ENCODE results near the gene TMC2. TPM values are rescaled to one million over a fixed set of nuclear protein-coding genes. Genes with fewer than 3 reads are reported as not detected.

Gene TMC2
- total and polyA plus RNA-seq, 3 donors from 2014 or later: 0.56 to 0.63 (median 0.59) TPM

GRCh38 chr20:2617099-2617714 is 80.8 kb downstream of the TMC2 start:
- no peak overlapping the region for H3K27ac ChIP-seq
- no peak overlapping the region for H3K4me3 ChIP-seq
- H3K9me3 ChIP-seq: no peaks in the 10 kb centered on the region
- intact Hi-C loops (cut with DNase I; ENCODE audit: low total_unique reads): no loop called here
- no peaks in the 10 kb centered on the region for H3K4me1 ChIP-seq
- WGBS, 2 donors: 78 to 92% methylated on average over 16 of the region's 16 CpGs
- no peak for DNase-seq
- no peaks in the 10 kb centered on the region for H3K36me3 ChIP-seq (ENCODE audit: low read depth, missing control alignments)
- TF ChIP-seq CTCF (IDR thresholded peaks at IDR 0.05) (no peak), POLR2A (IDR thresholded peaks at IDR 0.05) (no peak)
- no peaks in the 10 kb centered on the region for H3K27me3 ChIP-seq

GRCh38 chr20:2618815-2619214 is 82.4 kb downstream of the TMC2 start:
- no peak for DNase-seq
- Histone ChIP-seq H3K27ac (no peak overlapping the region), H3K36me3 (ENCODE audit: low read depth, missing control alignments) (no peaks in the 10 kb centered on the region), H3K4me1 (no peaks in the 10 kb centered on the region), H3K9me3 (no peaks in the 10 kb centered on the region), H3K4me3 (no peak overlapping the region), H3K27me3 (no peaks in the 10 kb centered on the region)
- TF ChIP-seq CTCF (IDR thresholded peaks at IDR 0.05) (no peak), POLR2A (IDR thresholded peaks at IDR 0.05) (no peak)
- intact Hi-C loops (cut with DNase I; ENCODE audit: low total_unique reads): no loop called here
- WGBS, 2 donors: 80 to 81% methylated on average over 6 of the region's 6 CpGs

- H3K4me3 ChIP-seq: no peak overlapping the region
- H3K27me3 ChIP-seq: no peaks in the 10 kb centered on the region
- intact Hi-C loops (cut with DNase I; ENCODE audit: low total_unique reads): no loop called here
- H3K27ac ChIP-seq: no peak overlapping the region
- no peaks in the 10 kb centered on the region for H3K36me3 ChIP-seq (ENCODE audit: low read depth, missing control alignments)
- DNase-seq: no peak
- no peak for TF ChIP-seq POLR2A (IDR thresholded peaks at IDR 0.05)
- no peak for TF ChIP-seq CTCF (IDR thresholded peaks at IDR 0.05)
- H3K4me1 ChIP-seq: no peaks in the 10 kb centered on the region
- 47 to 75% methylated on average over 2 of the region's 2 CpGs for WGBS, 2 donors
- no peaks in the 10 kb centered on the region for H3K9me3 ChIP-seq
Observed at GRCh38 chr20:2619337-2619736, 83.0 kb downstream of the TMC2 start.

GRCh38 chr20:2619961-2620595 is 83.7 kb downstream of the TMC2 start:
- 94 to 98% methylated on average over 3 of the region's 3 CpGs for WGBS, 2 donors
- Histone ChIP-seq H3K27ac (no peak overlapping the region), H3K36me3 (ENCODE audit: low read depth, missing control alignments) (no peaks in the 10 kb centered on the region), H3K27me3 (no peaks in the 10 kb centered on the region), H3K4me3 (no peak overlapping the region), H3K9me3 (no peaks in the 10 kb centered on the region), H3K4me1 (no peaks in the 10 kb centered on the region)
- intact Hi-C loops (cut with DNase I; ENCODE audit: low total_unique reads): no loop called here
- DNase-seq: no peak
- TF ChIP-seq POLR2A (IDR thresholded peaks at IDR 0.05): no peak

- no peak for DNase-seq
- WGBS, 2 donors: 80 to 88% methylated on average over 4 of the region's 4 CpGs
- Histone ChIP-seq H3K36me3 (ENCODE audit: low read depth, missing control alignments) (no peaks in the 10 kb centered on the region), H3K27ac (no peak overlapping the region), H3K27me3 (no peaks in the 10 kb centered on the region), H3K4me3 (no peak overlapping the region), H3K9me3 (no peaks in the 10 kb centered on the region), H3K4me1 (no peaks in the 10 kb centered on the region)
- intact Hi-C loops (cut with DNase I; ENCODE audit: low total_unique reads): no loop called here
- TF ChIP-seq POLR2A (IDR thresholded peaks at IDR 0.05) (no peak), CTCF (IDR thresholded peaks at IDR 0.05) (no peak)
Observed at GRCh38 chr20:2624190-2624589, 87.8 kb downstream of the TMC2 start.
